Hepatocyte (in vitro differentiated cells): ENCODE data around the gene TUBE1.

Experiments used
- CTCF ChIP-seq: fragments of 200-600 bp; sonication (generic); IDR thresholded peaks from 2 replicates; pipeline ENCODE4 v1.5.1; 2016; ENCODE audit warnings: antibody characterized with exemption, mild to moderate bottlenecking; ENCODE audit not compliant: poor library complexity
- EZH2phosphoT487 ChIP-seq: fragments of 200-600 bp; sonication (generic); IDR thresholded peaks from one replicate; pipeline ENCODE4 v1.6.1; 2018; ENCODE audit warnings: antibody characterized with exemption, mild to moderate bottlenecking, low read depth, moderate library complexity; ENCODE audit not compliant: unreplicated experiment, severe bottlenecking

DNA sequence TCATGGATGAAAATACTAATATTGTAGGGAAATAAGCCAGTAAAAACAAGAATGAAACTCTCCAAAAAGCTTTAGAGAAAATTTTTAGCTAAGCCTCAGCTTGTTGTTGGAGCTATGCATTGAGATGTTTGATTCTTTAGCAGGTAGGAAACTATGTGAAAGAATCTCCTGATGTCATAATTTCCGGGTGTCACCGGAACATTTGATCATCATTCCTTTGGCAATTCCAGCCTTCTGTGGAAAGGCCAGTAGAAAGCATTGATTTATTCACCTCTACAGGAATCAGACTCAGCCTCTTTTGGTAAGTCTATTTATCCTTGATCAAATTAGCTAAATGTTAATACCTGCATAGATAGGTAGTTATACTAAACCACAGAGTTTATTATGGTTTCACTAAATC lies 9.6 kb upstream of the TUBE1 start:
- no peak for TF ChIP-seq CTCF
- TF ChIP-seq EZH2phosphoT487 = no peak
